Endodermal cell (in vitro differentiated cells): ENCODE results near the gene CTBP1. TPM values are rescaled to one million over a fixed set of nuclear protein-coding genes. Genes with fewer than 3 reads are reported as not detected.

Experiments
- DNase-seq: peaks from one replicate; pipeline ENCODE4 v3.0.0-alpha.2; 2017
- H3K27ac ChIP-seq: 2 replicates; pipeline ENCODE4 v1.5.1; 2013; ENCODE audit warnings: mild to moderate bottlenecking, low read depth, low read length, moderate library complexity
- H3K27me3 ChIP-seq: 2 replicates; pipeline ENCODE4 v1.6.1; 2013; ENCODE audit warnings: mild to moderate bottlenecking, low read length, moderate library complexity; ENCODE audit not compliant: insufficient read depth, control insufficient read depth, poor library complexity, severe bottlenecking
- H3K36me3 ChIP-seq: 2 replicates; pipeline ENCODE4 v1.7.0; 2013; ENCODE audit warnings: mild to moderate bottlenecking, low read length, moderate library complexity; ENCODE audit not compliant: control insufficient read depth, insufficient read depth
- H3K4me1 ChIP-seq: one replicate; pipeline ENCODE4 v1.7.0; 2013; ENCODE audit warnings: low read length; ENCODE audit not compliant: control insufficient read depth, insufficient read depth
- H3K4me3 ChIP-seq: 2 replicates; pipeline ENCODE4 v1.5.1; 2013; ENCODE audit warnings: mild to moderate bottlenecking, low read length, moderate library complexity
- H3K9ac ChIP-seq: 2 replicates; pipeline ENCODE4 v1.6.1; 2013; ENCODE audit warnings: mild to moderate bottlenecking, low read length, moderate library complexity; ENCODE audit not compliant: poor library complexity, severe bottlenecking; ENCODE audit errors: extremely low read depth
- H3K9me3 ChIP-seq: 2 replicates; pipeline ENCODE4 v1.6.1; 2013; ENCODE audit warnings: mild to moderate bottlenecking, low read length, moderate library complexity; ENCODE audit not compliant: control insufficient read depth
- H3K27ac Mint-ChIP-seq: 2 replicates; pipeline ENCODE4 v1.8.0; 2020; ENCODE audit warnings: mixed read lengths
- H3K27me3 Mint-ChIP-seq: 2 replicates; pipeline ENCODE4 v1.8.0; 2021; ENCODE audit warnings: mild to moderate bottlenecking, mixed read lengths; ENCODE audit not compliant: insufficient read depth
- H3K36me3 Mint-ChIP-seq: 2 replicates; pipeline ENCODE4 v1.8.0; 2020; ENCODE audit warnings: low read depth, mixed read lengths
- H3K4me1 Mint-ChIP-seq: 2 replicates; pipeline ENCODE4 v1.8.0; 2020; ENCODE audit warnings: mixed read lengths
- H3K4me3 Mint-ChIP-seq: 2 replicates; pipeline ENCODE4 v1.8.0; 2020; ENCODE audit warnings: mild to moderate bottlenecking, moderate library complexity, mixed read lengths
- H3K9me3 Mint-ChIP-seq: 2 replicates; pipeline ENCODE4 v1.8.0; 2020; ENCODE audit warnings: mild to moderate bottlenecking, mixed read lengths
- WGBS, 2 experiments: methylation state at CpG; one replicate each; pipeline versions ENCODE4 v1.1.5 to v1.1.7; 2013; ENCODE audit warnings: missing lambda C conversion rate in 2 of 2, mixed read lengths in 1 of 2; ENCODE audit not compliant: insufficient coverage in 1 of 2, insufficient read length in 1 of 2; 5-methylcytosine and 5-hydroxymethylcytosine counted together
- total RNA-seq, 2 donors: library from RNA; stranded (reverse); fragmentation: NEBNext Ultra II Directional in 1 of 2; extraction: Animal tissue kit (Norgen Biotek cat#: 25700) in 1 of 2; gene quantifications; 2 replicates in 1 of 2; 3 replicates in 1 of 2; pipeline ENCODE4 v1.2.1, GENCODE V29; 2021
- TF ChIP-seq, protein P1 (sequence below): fragments of 200-600 bp; sonication (generic); conservative IDR thresholded peaks from 2 replicates; pipeline ENCODE4 v1.5.0; 2021; ENCODE audit warnings: antibody characterized with exemption, mild to moderate bottlenecking

Gene CTBP1
- total RNA-seq, 2 donors from 2014 or later = 181 to 189 TPM

DNA sequence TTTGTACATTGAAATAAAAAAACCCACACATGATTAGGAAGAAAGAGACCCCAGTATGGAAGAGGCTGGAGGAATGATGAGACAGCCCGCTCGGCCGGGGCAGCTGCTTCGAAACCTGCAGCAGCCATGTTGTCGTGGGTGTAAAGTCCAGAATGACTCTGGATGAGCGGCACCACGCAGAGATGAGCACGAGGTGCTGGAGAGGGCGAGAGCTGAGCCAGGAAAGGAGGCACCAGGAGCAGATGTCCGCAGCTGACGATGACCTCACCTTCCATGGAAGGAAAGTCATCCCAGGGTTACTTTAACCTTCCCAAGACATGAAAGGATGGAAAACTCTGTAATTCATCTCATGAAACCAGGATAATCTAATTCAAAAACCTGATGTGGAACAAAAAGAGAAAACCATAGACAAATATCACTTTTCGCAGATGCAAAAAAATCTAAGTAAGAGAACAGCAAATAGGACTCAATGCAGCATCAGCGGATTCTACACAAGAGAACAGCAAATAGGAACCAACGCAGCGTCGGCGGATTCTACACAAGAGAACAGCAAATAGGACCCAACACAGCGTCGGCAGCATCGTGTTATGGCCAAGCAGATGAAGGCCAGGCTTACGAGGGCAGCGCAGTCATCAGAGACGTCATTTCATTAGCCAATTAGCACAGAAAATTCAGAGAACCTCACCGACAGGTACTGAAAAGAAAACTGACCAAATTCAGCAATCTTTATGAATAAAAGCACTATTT, 50.7 kb downstream of the CTBP1 start:
- no peaks in the 10 kb centered on the region for H3K9me3 Mint-ChIP-seq
- no peaks in the 10 kb centered on the region for H3K27me3 Mint-ChIP-seq
- DNase-seq = no peak
- no peak overlapping the region for H3K4me3 Mint-ChIP-seq
- Histone ChIP-seq H3K9ac (no peak overlapping the region), H3K4me1 (no peaks in the 10 kb centered on the region), H3K36me3 (no peaks in the 10 kb centered on the region), H3K27ac (no peak overlapping the region), H3K9me3 (no peaks in the 10 kb centered on the region), H3K4me3 (no peak overlapping the region), H3K27me3 (no peaks in the 10 kb centered on the region)
- TF ChIP-seq, protein P1, sequence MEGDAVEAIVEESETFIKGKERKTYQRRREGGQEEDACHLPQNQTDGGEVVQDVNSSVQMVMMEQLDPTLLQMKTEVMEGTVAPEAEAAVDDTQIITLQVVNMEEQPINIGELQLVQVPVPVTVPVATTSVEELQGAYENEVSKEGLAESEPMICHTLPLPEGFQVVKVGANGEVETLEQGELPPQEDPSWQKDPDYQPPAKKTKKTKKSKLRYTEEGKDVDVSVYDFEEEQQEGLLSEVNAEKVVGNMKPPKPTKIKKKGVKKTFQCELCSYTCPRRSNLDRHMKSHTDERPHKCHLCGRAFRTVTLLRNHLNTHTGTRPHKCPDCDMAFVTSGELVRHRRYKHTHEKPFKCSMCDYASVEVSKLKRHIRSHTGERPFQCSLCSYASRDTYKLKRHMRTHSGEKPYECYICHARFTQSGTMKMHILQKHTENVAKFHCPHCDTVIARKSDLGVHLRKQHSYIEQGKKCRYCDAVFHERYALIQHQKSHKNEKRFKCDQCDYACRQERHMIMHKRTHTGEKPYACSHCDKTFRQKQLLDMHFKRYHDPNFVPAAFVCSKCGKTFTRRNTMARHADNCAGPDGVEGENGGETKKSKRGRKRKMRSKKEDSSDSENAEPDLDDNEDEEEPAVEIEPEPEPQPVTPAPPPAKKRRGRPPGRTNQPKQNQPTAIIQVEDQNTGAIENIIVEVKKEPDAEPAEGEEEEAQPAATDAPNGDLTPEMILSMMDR = no peak
- no peaks in the 10 kb centered on the region for H3K4me1 Mint-ChIP-seq
- no peak overlapping the region for H3K27ac Mint-ChIP-seq
- no peaks in the 10 kb centered on the region for H3K36me3 Mint-ChIP-seq
- WGBS, 2 experiments = 85 to 90% methylated on average over 19 to 24 of the region's 24 CpGs

DNA sequence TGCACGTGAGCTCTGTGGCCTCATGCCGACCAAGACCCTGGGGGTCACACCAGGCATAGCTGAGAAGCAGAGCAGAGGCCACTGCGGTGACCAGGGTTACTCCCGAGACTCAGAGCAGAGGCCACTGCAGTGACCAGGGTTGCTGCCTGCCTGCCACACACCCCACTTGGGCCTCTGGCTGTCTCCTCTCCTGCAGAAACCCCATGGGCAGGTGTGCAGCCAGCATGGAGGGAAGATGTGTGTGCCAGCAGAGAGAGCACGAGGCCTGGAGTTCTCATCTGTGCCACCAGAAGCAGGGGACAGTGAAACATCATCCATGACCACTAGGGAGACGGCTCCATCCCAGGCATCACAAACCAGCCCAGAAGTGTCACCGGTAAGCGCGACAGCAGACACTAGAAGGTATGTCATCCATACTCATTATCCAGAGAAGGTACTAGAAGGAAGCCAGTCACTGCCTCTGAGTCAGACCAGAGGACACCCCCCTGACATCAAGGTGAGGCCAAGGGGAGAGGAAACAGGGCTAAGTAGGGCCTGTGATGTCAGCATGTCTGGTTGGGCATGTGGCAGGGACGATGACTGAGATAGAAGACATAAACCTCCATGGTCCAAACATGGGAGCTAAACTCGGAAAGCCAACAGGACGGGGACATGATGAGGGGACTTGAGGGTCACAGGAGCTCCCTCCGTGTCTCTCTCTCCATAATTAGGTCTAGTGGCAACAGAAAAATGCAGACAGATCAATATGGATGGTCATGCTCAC, 52.3 kb downstream of the CTBP1 start:
- no peaks in the 10 kb centered on the region for H3K36me3 Mint-ChIP-seq
- DNase-seq = peak; percentile 40
- no peaks in the 10 kb centered on the region for H3K9me3 ChIP-seq
- no peaks in the 10 kb centered on the region for H3K4me1 Mint-ChIP-seq
- no peak overlapping the region for H3K9ac ChIP-seq
- H3K27me3 ChIP-seq = no peaks in the 10 kb centered on the region
- H3K4me3 Mint-ChIP-seq = no peak overlapping the region
- no peak overlapping the region for H3K27ac Mint-ChIP-seq
- no peaks in the 10 kb centered on the region for H3K36me3 ChIP-seq
- H3K4me1 ChIP-seq = no peaks in the 10 kb centered on the region
- WGBS, 2 experiments = 88 to 90% methylated on average over 8 to 13 of the region's 13 CpGs
- H3K27me3 Mint-ChIP-seq = no peaks in the 10 kb centered on the region
- no peaks in the 10 kb centered on the region for H3K9me3 Mint-ChIP-seq
- TF ChIP-seq, protein P1 = peak; percentile 37
- H3K4me3 ChIP-seq = no peak overlapping the region
- H3K27ac ChIP-seq = no peak overlapping the region

DNA sequence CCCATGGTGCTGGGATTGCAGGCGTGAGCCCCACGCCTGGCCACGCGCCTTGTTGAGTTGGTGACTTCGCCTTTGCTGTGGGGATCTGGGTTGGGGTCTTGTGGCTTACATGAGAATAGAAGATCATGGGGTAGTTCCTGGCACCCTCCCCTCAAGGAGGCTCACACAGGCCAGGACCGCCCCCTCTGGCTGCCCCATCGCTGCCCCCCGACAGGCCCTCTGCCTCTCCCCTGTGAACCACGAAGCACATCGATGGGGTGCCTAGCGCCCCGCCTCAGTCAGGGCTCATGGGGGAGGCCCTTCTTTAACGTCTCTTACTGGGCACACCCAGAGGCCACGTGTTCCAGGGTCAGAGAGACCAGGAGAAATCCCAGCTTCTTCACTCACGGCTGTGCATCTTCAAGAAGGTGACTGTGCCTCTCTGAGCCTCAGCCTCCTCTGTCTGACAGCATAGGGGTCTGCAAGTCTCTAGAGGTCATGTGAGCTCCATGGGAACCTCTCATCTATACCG, 53.0 kb downstream of the CTBP1 start:
- H3K27ac Mint-ChIP-seq = no peak overlapping the region
- no peaks in the 10 kb centered on the region for H3K4me1 ChIP-seq
- H3K9me3 ChIP-seq = no peaks in the 10 kb centered on the region
- H3K27me3 ChIP-seq = no peaks in the 10 kb centered on the region
- no peaks in the 10 kb centered on the region for H3K9me3 Mint-ChIP-seq
- no peak overlapping the region for H3K4me3 ChIP-seq
- H3K4me1 Mint-ChIP-seq = no peaks in the 10 kb centered on the region
- WGBS, 2 experiments = 89 to 95% methylated on average over 8 to 16 of the region's 16 CpGs
- no peaks in the 10 kb centered on the region for H3K36me3 Mint-ChIP-seq
- no peak overlapping the region for H3K9ac ChIP-seq
- TF ChIP-seq, protein P1 = no peak
- DNase-seq = no peak
- no peaks in the 10 kb centered on the region for H3K36me3 ChIP-seq
- H3K27me3 Mint-ChIP-seq = no peaks in the 10 kb centered on the region
- H3K27ac ChIP-seq = no peak overlapping the region
- no peak overlapping the region for H3K4me3 Mint-ChIP-seq
